Heart right ventricle (tissue), 16 donors: ENCODE results near the gene CALML5. TPM values are rescaled to one million over a fixed set of nuclear protein-coding genes. Genes with fewer than 3 reads are reported as not detected.

Source experiments
- ATAC-seq, 8 donors: fragments of 200-7000 bp; cut with Tn5 transposase; one replicate each; pipeline ENCODE4 v1.9.1; 2020; ENCODE audit warnings: mild to moderate bottlenecking in 8 of 8, moderate library complexity in 8 of 8, moderate number of reproducible peaks in 1 of 8
- DNase-seq, 2 donors: peaks; one replicate each; pipeline ENCODE4 v3.0.0-alpha.2; 2020
- H3K27ac ChIP-seq, 10 donors: fragments of 200-600 bp; sonication (generic) in 2 of 10; one replicate each; pipeline versions ENCODE4 v1.5.0 to v1.8.0; 2020 to 2022; ENCODE audit warnings: mild to moderate bottlenecking in 3 of 10
- H3K27me3 ChIP-seq, 7 donors: fragments of 200-600 bp; one replicate each; pipeline ENCODE4 v1.8.0; 2021 to 2022; ENCODE audit warnings: mild to moderate bottlenecking in 2 of 7
- H3K36me3 ChIP-seq, 9 donors: fragments of 200-600 bp; sonication (generic) in 1 of 9; one replicate each; pipeline versions ENCODE4 v1.5.0 to v1.8.0; 2020 to 2022; ENCODE audit warnings: mild to moderate bottlenecking in 2 of 9
- H3K4me1 ChIP-seq, 9 donors: fragments of 200-600 bp; sonication (generic) in 1 of 9; one replicate each; pipeline versions ENCODE4 v1.5.0 to v1.8.0; 2020 to 2022; ENCODE audit warnings: mild to moderate bottlenecking in 4 of 9
- H3K4me3 ChIP-seq, 10 donors: fragments of 200-600 bp; sonication (generic) in 2 of 10; one replicate each; pipeline versions ENCODE4 v1.5.0 to v1.8.0; 2020 to 2022; ENCODE audit warnings: mild to moderate bottlenecking in 7 of 10, moderate library complexity in 2 of 10
- H3K9me3 ChIP-seq, 11 donors: fragments of 200-600 bp in 10 of 11; sonication (generic) in 2 of 11; one replicate each; pipeline versions ENCODE4 v1.5.0 to v1.8.0; 2013 to 2022; ENCODE audit warnings: mild to moderate bottlenecking in 2 of 11, control low read depth in 1 of 11, moderate library complexity in 1 of 11
- WGBS, 2 donors: extraction: QIAGEN DNeasy Blood & Tissue Kit; methylation state at CpG; one replicate each; pipeline ENCODE4 v1.1.7; 2013; ENCODE audit warnings: inconsistent platforms in 1 of 2; 5-methylcytosine and 5-hydroxymethylcytosine counted together
- intact Hi-C, 10 donors: fragments of 100-400 bp; cut with DNase I; formaldehyde crosslinking; loops; one replicate each; pipeline versions ENCODE4 v1.11.1 to v1.14.2; 2022
- polyA plus RNA-seq, 2 donors: library from polyadenylated mRNA; stranded (reverse); fragments of 200-250 nt; gene quantifications; one replicate each; pipeline ENCODE4 v1.2.3, GENCODE V29; 2013
- total RNA-seq, 10 donors: library from RNA; stranded (reverse); fragmentation: NEBNext Ultra II Directional in 3 of 10; extraction: Animal tissue kit (Norgen Biotek cat#: 25700) in 3 of 10; gene quantifications; one replicate each; pipeline versions ENCODE4 v1.2.1 to v1.2.4, GENCODE V29; 2021 to 2023
- TF ChIP-seq, protein P1 (sequence below), 9 donors: fragments of 200-600 bp; sonication (generic) in 2 of 9; IDR thresholded peaks; one replicate each; pipeline versions ENCODE4 v1.5.0 to v1.8.0; 2021 to 2022; ENCODE audit warnings: antibody characterized with exemption in 9 of 9, mild to moderate bottlenecking in 5 of 9, moderate library complexity in 1 of 9
- donor health status: Arrhythmogenic right ventricular cardiomyopathy.
- donor health status: ischemic (EF 13 %, LVEDD 7.1; RV severe dilation, severe dysfunction).
- donor health status: healthy with polysubstance abuse.
- donor health status: DM: no; HTN: yes; CAD: no.
- donor health status: DM: no; HTN: no; CAD: no.
- donor health status: ischemic (EF 25% LVEDD 6.9; RV normal size, moderate dysfunction).
- donor health status: ischemic (EF 25% LVEDD 5.7; RV mildly dilated, moderate dysfunction).
- donor health status: healthy.
- donor health status: DM: yes; HTN: yes; CAD: no.
- donor health status: Ischemic cardiomyopathy.
- donor health status: ischemic (EF 35%, LVEDD 5.7; RV mildly dilated, moderate dysfunction).
- donor health status: nonischemic (EF 11% LVEDD 7.7; RV severe dilation, severe dysfunction).
- donor health status: DM: yes; HTN: yes; CAD: no.
- donor health status: PGD.
- donor health status: ischemic (EF 29% LVEDD 5.4; RV normal size, mild dysfunction).
- donor health status: nonischemic (EF 23%, LVEDD 6.1; RV moderate dilation, normal function).

The CALML5 gene
- total and polyA plus RNA-seq, 12 donors, result not detected

DNA sequence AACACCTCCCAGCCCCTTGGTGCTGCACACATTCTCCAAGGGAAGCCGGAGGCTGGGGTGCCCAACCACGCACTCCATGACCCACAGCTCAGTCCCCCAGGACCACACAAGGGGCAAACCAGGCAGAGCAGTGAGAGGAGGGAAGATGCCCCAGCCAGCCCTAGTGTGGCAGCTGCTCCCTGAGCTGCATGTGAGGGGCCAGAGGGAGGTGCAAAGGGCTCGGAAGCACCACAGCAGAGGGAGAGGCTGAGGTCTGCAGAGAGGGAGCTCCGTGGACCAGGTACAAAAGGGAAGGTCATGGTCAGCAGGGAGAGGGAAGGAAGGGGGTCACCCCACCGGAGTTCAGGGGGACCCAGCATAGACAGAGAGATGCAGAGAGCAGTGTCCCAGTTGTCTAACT is 1.5 kb upstream of the CALML5 start:
- DNase-seq (no peak), ATAC-seq (no peak)
- Histone ChIP-seq H3K36me3 (no peaks in the 10 kb centered on the region), H3K4me1 (no peaks in the 10 kb centered on the region), H3K9me3 (no peaks in the 10 kb centered on the region), H3K27ac (no peak overlapping the region), H3K27me3 (peaks cover 0 to 7% (median 0%) of the 10 kb centered on the region in 7 donors), H3K4me3 (no peak overlapping the region)
- intact Hi-C loops, result no loop called here
- TF ChIP-seq, protein P1, sequence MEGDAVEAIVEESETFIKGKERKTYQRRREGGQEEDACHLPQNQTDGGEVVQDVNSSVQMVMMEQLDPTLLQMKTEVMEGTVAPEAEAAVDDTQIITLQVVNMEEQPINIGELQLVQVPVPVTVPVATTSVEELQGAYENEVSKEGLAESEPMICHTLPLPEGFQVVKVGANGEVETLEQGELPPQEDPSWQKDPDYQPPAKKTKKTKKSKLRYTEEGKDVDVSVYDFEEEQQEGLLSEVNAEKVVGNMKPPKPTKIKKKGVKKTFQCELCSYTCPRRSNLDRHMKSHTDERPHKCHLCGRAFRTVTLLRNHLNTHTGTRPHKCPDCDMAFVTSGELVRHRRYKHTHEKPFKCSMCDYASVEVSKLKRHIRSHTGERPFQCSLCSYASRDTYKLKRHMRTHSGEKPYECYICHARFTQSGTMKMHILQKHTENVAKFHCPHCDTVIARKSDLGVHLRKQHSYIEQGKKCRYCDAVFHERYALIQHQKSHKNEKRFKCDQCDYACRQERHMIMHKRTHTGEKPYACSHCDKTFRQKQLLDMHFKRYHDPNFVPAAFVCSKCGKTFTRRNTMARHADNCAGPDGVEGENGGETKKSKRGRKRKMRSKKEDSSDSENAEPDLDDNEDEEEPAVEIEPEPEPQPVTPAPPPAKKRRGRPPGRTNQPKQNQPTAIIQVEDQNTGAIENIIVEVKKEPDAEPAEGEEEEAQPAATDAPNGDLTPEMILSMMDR (IDR thresholded peaks at IDR 0.05), result no peak
- 76 to 85% methylated on average over 5 of the region's 5 CpGs for WGBS, 2 donors

DNA sequence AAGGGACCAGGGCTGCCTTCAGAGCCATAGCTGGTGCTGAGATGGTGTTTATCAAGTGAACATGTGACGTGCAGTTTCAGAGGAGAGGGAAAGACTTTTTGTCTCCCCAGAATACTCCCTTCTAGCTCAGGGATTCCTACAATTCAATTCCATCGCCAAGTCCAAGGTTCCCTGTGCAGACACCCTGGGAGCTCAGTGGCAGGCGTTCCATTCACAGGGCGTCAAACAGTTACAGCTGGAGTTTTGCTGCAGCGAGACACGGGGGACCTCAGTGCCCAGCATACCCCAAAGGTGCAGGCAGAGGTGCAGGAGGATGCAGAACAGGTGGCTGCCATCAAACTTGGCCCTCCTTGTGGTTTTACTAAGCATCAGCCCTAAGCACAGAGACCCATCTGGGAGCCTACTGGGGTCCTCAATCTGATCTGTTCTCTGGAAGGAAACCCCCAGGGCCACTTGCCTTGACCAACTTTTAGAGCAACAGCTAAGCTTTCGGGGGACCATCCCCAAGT is 846 bp upstream of the CALML5 start:
- Histone ChIP-seq H3K27ac (no peak overlapping the region), H3K36me3 (no peaks in the 10 kb centered on the region), H3K27me3 (peaks cover 0 to 7% (median 0%) of the 10 kb centered on the region in 7 donors), H3K9me3 (no peaks in the 10 kb centered on the region), H3K4me1 (no peaks in the 10 kb centered on the region), H3K4me3 (no peak overlapping the region)
- intact Hi-C loops, result no loop called here
- DNase-seq (no peak), ATAC-seq (no peak)
- 87 to 89% methylated on average over 7 of the region's 7 CpGs for WGBS, 2 donors
- TF ChIP-seq, protein P1 (IDR thresholded peaks at IDR 0.05), result no peak

DNA sequence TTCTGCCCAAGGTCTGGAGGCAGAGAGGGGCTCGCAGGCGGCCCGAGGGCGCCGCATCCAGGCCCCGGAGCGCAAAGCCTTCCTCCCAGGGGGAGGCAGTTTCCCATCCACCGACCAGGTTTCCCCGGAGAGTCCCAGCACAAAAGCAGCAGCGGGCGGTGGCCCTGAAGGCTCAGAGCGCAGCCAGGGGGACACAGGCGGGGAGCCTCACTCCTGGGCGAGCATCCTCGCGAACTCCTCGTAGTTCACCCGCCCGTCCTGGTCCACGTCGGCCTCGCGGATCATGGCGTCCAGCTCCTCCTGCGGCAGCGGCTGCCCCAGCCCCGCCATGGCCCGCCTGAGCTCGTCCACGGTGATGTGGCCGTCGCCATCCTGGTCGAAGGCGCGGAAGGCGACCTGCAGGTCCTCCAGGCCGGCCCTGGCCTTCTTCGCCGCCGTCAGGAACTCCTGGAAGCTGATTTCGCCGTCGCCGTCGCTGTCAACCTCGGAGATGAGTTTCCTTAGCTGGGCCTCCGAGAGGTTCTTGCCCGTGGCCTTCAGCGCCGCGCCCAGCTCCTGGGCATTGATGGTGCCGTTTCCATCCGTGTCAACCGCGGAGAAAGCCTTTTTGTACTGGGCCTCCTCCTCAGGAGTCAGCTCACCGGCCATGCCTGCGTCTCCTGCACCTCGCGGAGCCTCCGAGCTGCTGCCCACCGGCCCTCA is 428 bp downstream of the CALML5 start:
- Histone ChIP-seq H3K9me3 (no peaks in the 10 kb centered on the region), H3K36me3 (no peaks in the 10 kb centered on the region), H3K27ac (no peak overlapping the region), H3K4me1 (no peaks in the 10 kb centered on the region), H3K4me3 (no peak overlapping the region), H3K27me3 (peaks cover 0 to 7% (median 0%) of the 10 kb centered on the region in 7 donors)
- DNase-seq, result no peak
- TF ChIP-seq, protein P1 (IDR thresholded peaks at IDR 0.05), result no peak
- ATAC-seq, result no peak
- intact Hi-C loops, result no loop called here
- WGBS, 2 donors, result 92 to 93% methylated on average over 47 to 61 of the region's 61 CpGs

DNA sequence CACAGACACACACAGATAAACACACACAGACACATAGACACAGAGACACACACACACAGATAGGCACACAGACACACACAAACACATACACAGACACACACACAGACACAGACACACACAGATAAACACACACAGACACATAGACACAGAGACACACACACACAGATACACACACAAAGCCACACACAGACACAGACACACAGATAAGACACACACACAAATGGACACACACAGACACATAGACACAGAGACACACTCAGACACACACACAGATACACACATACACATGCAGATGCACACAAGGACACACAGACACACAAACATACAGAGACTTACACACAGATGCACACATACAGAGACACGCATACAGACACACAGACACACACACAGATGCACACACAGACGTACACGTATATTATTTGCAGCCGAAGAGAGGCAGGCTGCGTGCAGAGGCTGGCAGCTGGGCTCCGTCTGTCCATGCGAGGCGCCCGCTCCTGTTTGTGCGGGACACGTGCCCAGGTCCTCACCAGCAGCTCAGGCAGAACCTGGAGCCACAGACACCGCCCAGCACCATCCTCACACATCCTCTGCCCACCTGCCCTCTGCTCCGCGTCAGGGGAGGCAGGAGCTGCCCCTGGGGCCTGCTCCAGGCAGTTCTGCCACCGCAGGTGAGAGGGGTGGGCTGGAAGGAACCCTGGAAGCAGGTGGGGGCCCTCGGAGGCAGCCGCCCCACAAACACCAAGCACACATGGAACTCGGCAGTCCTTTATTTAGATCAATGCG is 1.2 kb downstream of the CALML5 start:
- WGBS, 2 donors, result 92 to 93% methylated on average over 19 of the region's 19 CpGs
- peaks cover 0 to 7% (median 0%) of the 10 kb centered on the region in 7 donors for H3K27me3 ChIP-seq
- no peaks in the 10 kb centered on the region for H3K4me1 ChIP-seq
- intact Hi-C loops, result no loop called here
- ATAC-seq (peak in 1 of 8 donors; percentile 22), DNase-seq (no peak)
- H3K4me3 ChIP-seq, result no peak overlapping the region
- H3K27ac ChIP-seq, result no peak overlapping the region
- H3K36me3 ChIP-seq, result no peaks in the 10 kb centered on the region
- TF ChIP-seq, protein P1 (IDR thresholded peaks at IDR 0.05), result no peak
- no peaks in the 10 kb centered on the region for H3K9me3 ChIP-seq
